Heart left ventricle (tissue), 16 donors: Measurements from ENCODE around the gene DIP2C. TPM values are rescaled to one million over a fixed set of nuclear protein-coding genes. Genes with fewer than 3 reads are reported as not detected.

Experiments used
- ATAC-seq, 4 donors: fragments of 200-7000 bp; cut with Tn5 transposase; one replicate each; pipeline ENCODE4 v1.9.1; 2020 to 2022; ENCODE audit warnings: moderate library complexity in 4 of 4, mild to moderate bottlenecking in 3 of 4, moderate number of reproducible peaks in 1 of 4
- DNase-seq, 5 donors: peaks; one replicate each; pipeline ENCODE4 v3.0.0-alpha.2; 2020
- H3K27ac ChIP-seq, 12 donors: fragments of 200-600 bp; sonication (generic) in 4 of 12; one replicate each; pipeline versions ENCODE4 v1.5.0 to v1.8.0; 2016 to 2022; ENCODE audit warnings: mild to moderate bottlenecking in 2 of 12
- H3K27me3 ChIP-seq, 9 donors: fragments of 200-600 bp; sonication (generic) in 2 of 9; one replicate each; pipeline versions ENCODE4 v1.5.1 to v1.8.0; 2016 to 2022; ENCODE audit warnings: mild to moderate bottlenecking in 3 of 9
- H3K36me3 ChIP-seq, 9 donors: fragments of 200-600 bp; sonication (generic) in 2 of 9; one replicate each; pipeline versions ENCODE4 v1.5.0 to v1.8.0; 2018 to 2022; ENCODE audit warnings: mild to moderate bottlenecking in 2 of 9
- H3K4me1 ChIP-seq, 12 donors: fragments of 200-600 bp; sonication (generic) in 4 of 12; one replicate each; pipeline versions ENCODE4 v1.5.0 to v1.8.0; 2016 to 2022; ENCODE audit warnings: mild to moderate bottlenecking in 3 of 12
- H3K4me3 ChIP-seq, 12 donors: fragments of 200-600 bp; sonication (generic) in 4 of 12; one replicate each; pipeline versions ENCODE4 v1.5.0 to v1.8.0; 2017 to 2022; ENCODE audit warnings: mild to moderate bottlenecking in 9 of 12, moderate library complexity in 4 of 12
- H3K9me3 ChIP-seq, 12 donors: fragments of 200-600 bp; sonication (generic) in 4 of 12; one replicate each; pipeline versions ENCODE4 v1.5.0 to v1.8.0; 2016 to 2022; ENCODE audit warnings: mild to moderate bottlenecking in 1 of 12
- CTCF ChIP-seq, 12 donors: fragments of 200-600 bp; sonication (generic) in 4 of 12; IDR thresholded peaks; one replicate each; pipeline versions ENCODE4 v1.5.0 to v1.8.0; 2018 to 2022; ENCODE audit warnings: antibody characterized with exemption in 12 of 12, mild to moderate bottlenecking in 5 of 12
- POLR2A ChIP-seq, 2 donors: fragments of 450-650 bp; IDR thresholded peaks; one replicate each; pipeline ENCODE4 v1.6.1; 2017; ENCODE audit warnings: antibody characterized with exemption in 2 of 2, mild to moderate bottlenecking in 2 of 2, moderate library complexity in 2 of 2
- WGBS, 4 donors: extraction: QIAGEN DNeasy Blood & Tissue Kit in 2 of 4; methylation state at CpG; one replicate each; pipeline versions ENCODE4 v1.1.5 to v1.1.7; 2013 to 2018; 5-methylcytosine and 5-hydroxymethylcytosine counted together
- intact Hi-C, 10 donors: fragments of 100-400 bp; cut with DNase I; formaldehyde crosslinking; loops; one replicate each; pipeline versions ENCODE4 v1.11.1 to v1.14.2; 2022
- polyA plus RNA-seq, 2 donors: library from polyadenylated mRNA; stranded (reverse); fragments of 200-250 nt; gene quantifications; one replicate each; pipeline ENCODE4 v1.2.3, GENCODE V29; 2013
- total RNA-seq, 9 donors: library from RNA; depleted of rRNA in 2 of 9; stranded (reverse); fragments of >200 nt in 2 of 9; fragmentation: NEBNext Ultra II Directional in 3 of 9; extraction: Animal tissue kit (Norgen Biotek cat#: 25700) in 3 of 9; gene quantifications; one replicate each; pipeline versions ENCODE4 v1.1.0 to v1.2.4, GENCODE V29; 2016 to 2023
- donor health status: ischemic (EF 13 %, LVEDD 7.1; RV severe dilation, severe dysfunction).
- donor health status: healthy with polysubstance abuse.
- donor health status: DM: no; HTN: yes; CAD: no.
- donor health status: DM: no; HTN: no; CAD: no.
- donor health status: ischemic (EF 25% LVEDD 6.9; RV normal size, moderate dysfunction).
- donor health status: ischemic (EF 25% LVEDD 5.7; RV mildly dilated, moderate dysfunction).
- donor health status: healthy.
- donor health status: DM: yes; HTN: yes; CAD: no.
- donor health status: ischemic (EF 35%, LVEDD 5.7; RV mildly dilated, moderate dysfunction).
- donor health status: nonischemic (EF 11% LVEDD 7.7; RV severe dilation, severe dysfunction).
- donor health status: DM: yes; HTN: yes; CAD: no.
- donor health status: PGD.
- donor health status: ischemic (EF 29% LVEDD 5.4; RV normal size, mild dysfunction).
- donor health status: nonischemic (EF 23%, LVEDD 6.1; RV moderate dilation, normal function).

The DIP2C gene
- total and polyA plus RNA-seq, 11 donors = 7.4 to 43.1 (median 28.5) TPM

- ATAC-seq = no peak
- no peaks in the 10 kb centered on the region for H3K27me3 ChIP-seq
- 92 to 97% (median 96%) methylated on average over 7 of the region's 7 CpGs for WGBS, 4 donors
- intact Hi-C loops = loop anchor here in 1 of 10 donors (2.0 kb wide), 1 partner anchor 29 kb away; no protein-coding TSS in a partner anchor
- no peak overlapping the region for H3K4me3 ChIP-seq
- no peak for DNase-seq
- peaks cover 0 to 21% (median 0%) of the 10 kb centered on the region in 9 donors for H3K36me3 ChIP-seq
- no peak overlapping the region for H3K27ac ChIP-seq
- no peaks in the 10 kb centered on the region for H3K9me3 ChIP-seq
- TF ChIP-seq POLR2A (IDR thresholded peaks at IDR 0.05) (no peak), CTCF (IDR thresholded peaks at IDR 0.05) (no peak)
- peaks cover 0 to 11% (median 6%) of the 10 kb centered on the region in 12 donors for H3K4me1 ChIP-seq
Measured at GRCh38 chr10:299969-300368, 389.5 kb downstream of the DIP2C start.

- TF ChIP-seq POLR2A (IDR thresholded peaks at IDR 0.05) = no peak
- no peak for TF ChIP-seq CTCF (IDR thresholded peaks at IDR 0.05)
- H3K36me3 ChIP-seq = peaks cover 0 to 21% (median 0%) of the 10 kb centered on the region in 9 donors
- no peaks in the 10 kb centered on the region for H3K9me3 ChIP-seq
- no peak overlapping the region for H3K4me3 ChIP-seq
- DNase-seq (no peak), ATAC-seq (no peak)
- intact Hi-C loops = no loop called here
- peaks cover 0 to 11% (median 6%) of the 10 kb centered on the region in 12 donors for H3K4me1 ChIP-seq
- WGBS, 4 donors = 91 to 93% (median 92%) methylated on average over 2 of the region's 2 CpGs
- no peak overlapping the region for H3K27ac ChIP-seq
- no peaks in the 10 kb centered on the region for H3K27me3 ChIP-seq
Measured at GRCh38 chr10:299512-299911, 390.0 kb downstream of the DIP2C start.

- intact Hi-C loops = no loop called here
Measured at GRCh38 chr10:298033-298432, 391.4 kb downstream of the DIP2C start.

GRCh38 chr10:297567-297966, 391.9 kb downstream of the DIP2C start:
- 53 to 67% (median 56%) methylated on average over 6 of the region's 6 CpGs for WGBS, 4 donors
- H3K9me3 ChIP-seq = no peaks in the 10 kb centered on the region
- no peak for TF ChIP-seq POLR2A (IDR thresholded peaks at IDR 0.05)
- TF ChIP-seq CTCF (IDR thresholded peaks at IDR 0.05) = no peak
- H3K4me1 ChIP-seq = peaks cover 0 to 11% (median 6%) of the 10 kb centered on the region in 12 donors
- peak overlapping the region in 2 of 12 donors; percentile 12 to 27 for H3K4me3 ChIP-seq
- peaks cover 0 to 14% (median 0%) of the 10 kb centered on the region in 9 donors for H3K36me3 ChIP-seq
- DNase-seq = no peak
- H3K27ac ChIP-seq = peak overlapping the region in 10 of 12 donors; percentile 4 to 60 (median 30)
- intact Hi-C loops = no loop called here
- no peaks in the 10 kb centered on the region for H3K27me3 ChIP-seq
- peak in 3 of 4 donors; percentile 18 to 43 (median 41) for ATAC-seq

More at GRCh38 chr10:298033-298432, 391.4 kb downstream of the DIP2C start:
- TF ChIP-seq CTCF (IDR thresholded peaks at IDR 0.05) (no peak), POLR2A (IDR thresholded peaks at IDR 0.05) (no peak)
- no peak overlapping the region for H3K4me3 ChIP-seq
- H3K27ac ChIP-seq = peak overlapping the region in 5 of 12 donors; percentile 32 to 60 (median 47)
- H3K4me1 ChIP-seq = peaks cover 0 to 11% (median 6%) of the 10 kb centered on the region in 12 donors
- WGBS, 4 donors = 76 to 82% (median 78%) methylated on average over 9 of the region's 9 CpGs
- ATAC-seq (no peak), DNase-seq (no peak)
- H3K36me3 ChIP-seq = peaks cover 0 to 19% (median 0%) of the 10 kb centered on the region in 9 donors
- no peaks in the 10 kb centered on the region for H3K9me3 ChIP-seq
- no peaks in the 10 kb centered on the region for H3K27me3 ChIP-seq
